Left cardiac atrium (tissue), 4 donors: ENCODE measurements around the gene PRKCE. TPM values are rescaled to one million over a fixed set of nuclear protein-coding genes. Genes with fewer than 3 reads are reported as not detected.

ENCODE experiments used
- ATAC-seq, 2 donors: fragments of 200-7000 bp; cut with Tn5 transposase; one replicate each; pipeline ENCODE4 v1.9.1; 2020; ENCODE audit warnings: mild to moderate bottlenecking in 2 of 2, moderate library complexity in 2 of 2
- DNase-seq: peaks from one replicate; pipeline ENCODE4 v3.0.0-alpha.2; 2020
- intact Hi-C, 2 donors: fragments of 100-400 bp; cut with DNase I; formaldehyde crosslinking; loops; one replicate each; pipeline versions ENCODE4 v1.14.1 to v1.15.1; 2022 to 2023
- long read RNA-seq: library from polyadenylated mRNA; unstranded; transcript quantifications from one replicate; pipeline ENCODE4 v2.0.0, GENCODE V29; 2021
- total RNA-seq, 2 donors: library from RNA; stranded (reverse); fragmentation: NEBNext Ultra II Directional; extraction: Animal tissue kit (Norgen Biotek cat#: 25700); gene quantifications; one replicate each; pipeline ENCODE4 v1.2.1, GENCODE V29; 2021
- donor health status: DM: no; HTN: yes; CAD: no.
- donor health status: DM: no; HTN: yes; CAD: no; lungs with severe emphysema.
- donor health status: DM: yes; HTN: yes; CAD: no.
- donor health status: Dilated cardiomyopathy.

The PRKCE gene
- total RNA-seq = 10 to 100 TPM; 17.9 to 24.8 TPM
- long read RNA-seq, full-length matches to known transcripts = 1 of 3 reads
- long read RNA-seq, partial matches to known transcripts = 1 of 3 reads
- long read RNA-seq, other reads (novel, unspliced or antisense) = 1 of 3 reads

- intact Hi-C loops = loop anchor here in 1 of 2 donors (5.0 kb wide), 1 partner anchor 121 kb away; no protein-coding TSS in a partner anchor
- ATAC-seq (peak; percentile 12 to 36), DNase-seq (peak; percentile 76)
These were observed at the start of gene PRKCE for GRCh38 chr2:45651415-45652089. TSS of gene PRKCE (plus strand) at chr2:45651675.

- no peak for ATAC-seq
- intact Hi-C loops = no loop called here
These were observed 48.9 kb upstream of the PRKCE start for GRCh38 chr2:45602624-45603023.

GRCh38 chr2:45605116-45605515 is 46.4 kb upstream of the PRKCE start:
- DNase-seq (no peak), ATAC-seq (no peak)
- intact Hi-C loops = no loop called here

More at GRCh38 chr2:45602624-45603023, 48.9 kb upstream of the PRKCE start:
- DNase-seq = no peak

- DNase-seq (no peak), ATAC-seq (no peak)
- intact Hi-C loops = no loop called here
These were observed 44.7 kb upstream of the PRKCE start for GRCh38 chr2:45606796-45607195.

GRCh38 chr2:45607701-45608100 is 43.8 kb upstream of the PRKCE start:
- intact Hi-C loops = no loop called here

GRCh38 chr2:45610281-45611019 is 41.0 kb upstream of the PRKCE start:
- DNase-seq = peak; percentile 45
- intact Hi-C loops = no loop called here
- ATAC-seq = peak; percentile 72 to 83

More at GRCh38 chr2:45607701-45608100, 43.8 kb upstream of the PRKCE start:
- ATAC-seq = no peak
- no peak for DNase-seq

GRCh38 chr2:45611020-45611859 is 40.2 kb upstream of the PRKCE start, which contains the start of gene SRBD1:
TSS of gene SRBD1 (minus strand) at chr2:45611267. CDS start at chr2:45605441, 5,826 bp downstream.
- intact Hi-C loops = no loop called here
- peak; percentile 95 for DNase-seq
- peak; percentile 98 to 99 for ATAC-seq

- no peak for DNase-seq
- intact Hi-C loops = no loop called here
- ATAC-seq = no peak
These were observed 39.2 kb upstream of the PRKCE start for GRCh38 chr2:45612285-45612684.

- no peak for DNase-seq
- intact Hi-C loops = no loop called here
- ATAC-seq = no peak
These were observed 38.7 kb upstream of the PRKCE start for GRCh38 chr2:45612731-45613130.

GRCh38 chr2:45614330-45614729 is 37.1 kb upstream of the PRKCE start:
- intact Hi-C loops = no loop called here

GRCh38 chr2:45614871-45615415 is 36.5 kb upstream of the PRKCE start:
- ATAC-seq (no peak), DNase-seq (no peak)
- intact Hi-C loops = no loop called here

More at GRCh38 chr2:45614330-45614729, 37.1 kb upstream of the PRKCE start:
- no peak for ATAC-seq
- no peak for DNase-seq

- ATAC-seq (no peak), DNase-seq (no peak)
- intact Hi-C loops = no loop called here
These were observed 34.6 kb upstream of the PRKCE start for GRCh38 chr2:45616658-45617411.

GRCh38 chr2:45617496-45617895 is 34.0 kb upstream of the PRKCE start:
- no peak for ATAC-seq
- intact Hi-C loops = no loop called here
- no peak for DNase-seq

- no peak for ATAC-seq
- no peak for DNase-seq
- intact Hi-C loops = no loop called here
These were observed 29.0 kb upstream of the PRKCE start for GRCh38 chr2:45622336-45623075.

GRCh38 chr2:45623098-45623497 is 28.4 kb upstream of the PRKCE start:
- no peak for ATAC-seq
- no peak for DNase-seq
- intact Hi-C loops = no loop called here

- ATAC-seq = no peak
- no peak for DNase-seq
- intact Hi-C loops = no loop called here
These were observed 25.7 kb upstream of the PRKCE start for GRCh38 chr2:45625824-45626223.

- intact Hi-C loops = no loop called here
- DNase-seq = no peak
- no peak for ATAC-seq
These were observed 24.9 kb upstream of the PRKCE start for GRCh38 chr2:45626387-45627221.
